ENCODE data around the gene ARL14EP.

DNA sequence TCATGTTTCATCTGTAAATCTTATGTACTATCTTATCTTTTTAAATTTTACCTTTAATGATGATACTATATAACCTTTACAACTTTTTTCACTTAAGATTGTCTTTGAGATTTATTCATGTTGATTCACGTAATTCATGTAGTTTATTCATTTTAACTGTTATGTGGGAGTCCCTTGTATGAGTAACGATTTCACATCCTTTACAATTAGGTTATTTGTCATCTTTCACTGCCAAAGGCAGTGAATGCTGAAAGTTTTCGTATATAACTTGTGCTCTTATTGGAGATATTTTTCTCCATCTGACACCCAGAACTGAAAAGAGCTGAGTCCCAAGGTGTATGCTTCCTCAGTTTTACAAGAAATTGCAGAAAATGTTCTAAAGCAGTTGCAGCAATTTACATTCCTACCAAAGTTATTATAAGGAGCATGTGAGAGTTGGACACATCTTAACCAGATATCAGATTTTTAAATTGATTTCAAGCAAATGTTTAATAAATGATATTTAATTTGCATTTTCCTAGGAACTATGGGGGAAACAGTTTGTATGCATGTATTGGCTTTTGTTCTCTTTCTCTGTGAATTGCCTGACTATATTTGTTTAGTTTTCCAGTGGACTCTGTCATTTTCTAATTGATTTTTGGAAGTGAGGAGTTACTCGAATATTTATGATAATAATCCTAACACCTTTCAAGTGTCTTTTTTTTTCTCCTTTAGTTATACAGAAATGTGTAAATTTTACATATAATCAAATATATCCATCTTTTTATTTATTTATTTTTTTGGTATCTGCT is 6.4 kb downstream of the ARL14EP start:
- TF ChIP-seq POLR2A (IDR thresholded peaks at IDR 0.05; ENCODE audit: low read depth, low read length) = no peak
- TF ChIP-seq POLR2AphosphoS5 (IDR thresholded peaks at IDR 0.05; ENCODE audit: low read depth, low read length) = no peak
- no peak for TF ChIP-seq SPI1 (IDR thresholded peaks at IDR 0.05; ENCODE audit: low read depth, low read length)

All from GM12891 (cell line).